Measurements from ENCODE around the gene ITPRIP.

The ITPRIP gene

GRCh38 chr10:104315486-104315921 lies 22.8 kb downstream of the ITPRIP start:
- Histone ChIP-seq H3K4me3 (ENCODE audit: low read depth in 1 of 2, low read length in 2 of 2) (no peak overlapping the region), H3K4me2 (ENCODE audit: insufficient read depth, low read length) (no peak overlapping the region), H2AFZ (ENCODE audit: low read depth, low read length) (no peak overlapping the region), H3K4me1 (ENCODE audit: insufficient read depth, low read length) (no peaks in the 10 kb centered on the region), H3K9me3 (ENCODE audit: insufficient read depth, low read length, severe bottlenecking) (no peaks in the 10 kb centered on the region), H3K36me3 (ENCODE audit: insufficient read depth, low read length) (peaks cover 50% of the 10 kb centered on the region), H3K79me2 (ENCODE audit: insufficient read depth, low read length) (peaks cover 41% of the 10 kb centered on the region), H4K20me1 (ENCODE audit: insufficient read depth, low read length) (peaks cover 83% of the 10 kb centered on the region), H3K27ac (ENCODE audit: low read length) (no peak overlapping the region), H3K9ac (ENCODE audit: low read depth, low read length) (no peak overlapping the region), H3K27me3 (ENCODE audit: insufficient read depth, low read length, poor library complexity) (no peaks in the 10 kb centered on the region)
- ATAC-seq (ENCODE audit: insufficient read depth, low read depth) (no peak), DNase-seq (no peak)
- no peak for TF ChIP-seq EZH2 (IDR thresholded peaks at IDR 0.05; ENCODE audit: borderline replicate concordance, low read depth, low read length, severe bottlenecking)
- no peak for TF ChIP-seq CTCF (IDR thresholded peaks at IDR 0.05; ENCODE audit: borderline replicate concordance, extremely low read depth, low read length, poor library complexity, severe bottlenecking)

- H3K4me3 ChIP-seq (ENCODE audit: low read depth in 1 of 2, low read length in 2 of 2): no peak overlapping the region
- H3K4me1 ChIP-seq (ENCODE audit: insufficient read depth, low read length): no peaks in the 10 kb centered on the region
- no peak overlapping the region for H3K27ac ChIP-seq (ENCODE audit: low read length)
- H3K9me3 ChIP-seq (ENCODE audit: insufficient read depth, low read length, severe bottlenecking): no peaks in the 10 kb centered on the region
- H3K27me3 ChIP-seq (ENCODE audit: insufficient read depth, low read length, poor library complexity): no peaks in the 10 kb centered on the region
- DNase-seq: no peak
- H3K36me3 ChIP-seq (ENCODE audit: insufficient read depth, low read length): peaks cover 57% of the 10 kb centered on the region
- H3K4me2 ChIP-seq (ENCODE audit: insufficient read depth, low read length): no peak overlapping the region
- no peak for ATAC-seq (ENCODE audit: insufficient read depth, low read depth)
- no peak for TF ChIP-seq EZH2 (IDR thresholded peaks at IDR 0.05; ENCODE audit: borderline replicate concordance, low read depth, low read length, severe bottlenecking)
- no peak for TF ChIP-seq CTCF (IDR thresholded peaks at IDR 0.05; ENCODE audit: borderline replicate concordance, extremely low read depth, low read length, poor library complexity, severe bottlenecking)
- H2AFZ ChIP-seq (ENCODE audit: low read depth, low read length): no peak overlapping the region
- peaks cover 36% of the 10 kb centered on the region for H3K79me2 ChIP-seq (ENCODE audit: insufficient read depth, low read length)
- no peak overlapping the region for H3K9ac ChIP-seq (ENCODE audit: low read depth, low read length)
- peaks cover 85% of the 10 kb centered on the region for H4K20me1 ChIP-seq (ENCODE audit: insufficient read depth, low read length)
These were observed 23.4 kb downstream of the ITPRIP start for GRCh38 chr10:104314591-104315485.

- Histone ChIP-seq H3K79me2 (ENCODE audit: insufficient read depth, low read length) (peaks cover under 1% of the 10 kb centered on the region; the same call in 1 of the 2 replicates), H3K36me3 (ENCODE audit: insufficient read depth, low read length) (peaks cover 56% of the 10 kb centered on the region), H3K4me3 (ENCODE audit: low read depth in 1 of 2, low read length in 2 of 2) (no peak overlapping the region), H3K27ac (ENCODE audit: low read length) (no peak overlapping the region), H3K4me1 (ENCODE audit: insufficient read depth, low read length) (no peaks in the 10 kb centered on the region), H3K9me3 (ENCODE audit: insufficient read depth, low read length, severe bottlenecking) (no peaks in the 10 kb centered on the region), H2AFZ (ENCODE audit: low read depth, low read length) (no peak overlapping the region), H3K27me3 (ENCODE audit: insufficient read depth, low read length, poor library complexity) (no peaks in the 10 kb centered on the region), H3K4me2 (ENCODE audit: insufficient read depth, low read length) (no peak overlapping the region), H3K9ac (ENCODE audit: low read depth, low read length) (no peak overlapping the region), H4K20me1 (ENCODE audit: insufficient read depth, low read length) (peaks cover 66% of the 10 kb centered on the region)
- TF ChIP-seq CTCF (IDR thresholded peaks at IDR 0.05; ENCODE audit: borderline replicate concordance, extremely low read depth, low read length, poor library complexity, severe bottlenecking) (no peak), EZH2 (IDR thresholded peaks at IDR 0.05; ENCODE audit: borderline replicate concordance, low read depth, low read length, severe bottlenecking) (no peak)
- ATAC-seq (ENCODE audit: insufficient read depth, low read depth) (no peak), DNase-seq (no peak)
These were observed 27.0 kb downstream of the ITPRIP start for GRCh38 chr10:104311184-104311720.

Data from DND-41 (cell line).